ENCODE measurements around the gene DOK3.

Gene DOK3

GRCh38 chr5:177462021-177462670, 47.5 kb downstream of the DOK3 start:
- no peak for DNase-seq

DNA sequence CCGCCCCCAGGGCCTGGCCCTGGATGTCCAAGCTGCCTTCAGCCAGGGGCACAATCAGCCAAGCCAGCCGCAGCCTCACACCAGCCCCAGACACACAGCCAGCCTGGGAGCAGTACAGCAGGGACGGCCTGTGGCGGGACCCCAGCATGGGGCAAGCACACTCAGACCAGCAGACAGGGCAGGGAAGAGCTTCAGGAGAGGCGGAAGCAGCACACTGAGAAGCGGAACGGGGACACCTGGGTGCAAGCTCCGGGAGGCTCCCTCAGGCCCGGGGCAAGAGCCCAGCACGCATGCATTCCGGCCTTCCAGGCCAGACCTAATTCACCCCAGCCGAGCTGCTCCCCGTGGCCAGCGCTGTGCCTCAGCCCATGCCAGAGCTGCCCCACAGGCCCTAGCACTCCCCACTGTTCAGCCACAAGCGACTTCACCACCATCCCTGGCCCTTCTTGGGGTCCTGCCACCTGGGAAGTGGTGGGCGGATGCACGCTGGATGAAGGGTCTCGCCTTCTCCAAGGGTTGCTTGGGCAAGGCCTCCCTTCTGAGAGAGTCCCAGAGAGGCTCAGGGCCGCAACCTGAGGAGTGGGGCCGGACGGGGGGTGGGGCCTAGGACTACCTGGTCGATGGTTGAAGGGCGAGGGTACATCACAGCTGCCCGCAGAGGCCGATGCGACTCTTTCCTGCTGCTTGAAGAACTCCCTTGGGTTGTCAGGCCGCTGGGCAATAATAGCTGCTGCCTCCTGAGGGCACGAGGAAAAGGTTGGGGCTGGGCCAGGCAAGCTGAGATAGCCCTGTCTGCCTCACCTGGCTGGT, 49.6 kb downstream of the DOK3 start:
- no peak for DNase-seq

DNA sequence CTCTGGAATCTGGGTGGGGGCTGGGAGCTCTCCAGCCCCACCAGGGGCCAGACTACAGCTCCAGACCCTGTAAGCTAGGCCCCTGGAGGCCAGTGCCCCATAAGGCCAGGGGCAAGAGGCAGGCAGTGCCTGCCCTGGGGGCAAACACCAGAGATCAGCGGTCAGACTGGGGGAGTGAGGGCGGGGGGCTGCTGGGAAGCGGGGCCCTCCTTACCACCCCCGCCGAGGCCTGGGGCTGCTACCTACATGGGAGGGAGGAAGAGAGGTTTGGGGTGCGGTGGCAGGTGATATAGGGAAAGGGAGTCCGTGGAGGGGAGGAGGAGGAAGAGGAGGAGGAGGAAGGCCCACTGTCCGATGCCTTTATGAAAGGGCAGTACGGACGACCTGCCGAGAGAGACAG, 50.3 kb downstream of the DOK3 start:
- DNase-seq = no peak

GRCh38 chr5:177458912-177459350, 50.7 kb downstream of the DOK3 start:
- no peak for DNase-seq

- no peak for DNase-seq
Observed at GRCh38 chr5:177457852-177458681, 51.6 kb downstream of the DOK3 start.

DNA sequence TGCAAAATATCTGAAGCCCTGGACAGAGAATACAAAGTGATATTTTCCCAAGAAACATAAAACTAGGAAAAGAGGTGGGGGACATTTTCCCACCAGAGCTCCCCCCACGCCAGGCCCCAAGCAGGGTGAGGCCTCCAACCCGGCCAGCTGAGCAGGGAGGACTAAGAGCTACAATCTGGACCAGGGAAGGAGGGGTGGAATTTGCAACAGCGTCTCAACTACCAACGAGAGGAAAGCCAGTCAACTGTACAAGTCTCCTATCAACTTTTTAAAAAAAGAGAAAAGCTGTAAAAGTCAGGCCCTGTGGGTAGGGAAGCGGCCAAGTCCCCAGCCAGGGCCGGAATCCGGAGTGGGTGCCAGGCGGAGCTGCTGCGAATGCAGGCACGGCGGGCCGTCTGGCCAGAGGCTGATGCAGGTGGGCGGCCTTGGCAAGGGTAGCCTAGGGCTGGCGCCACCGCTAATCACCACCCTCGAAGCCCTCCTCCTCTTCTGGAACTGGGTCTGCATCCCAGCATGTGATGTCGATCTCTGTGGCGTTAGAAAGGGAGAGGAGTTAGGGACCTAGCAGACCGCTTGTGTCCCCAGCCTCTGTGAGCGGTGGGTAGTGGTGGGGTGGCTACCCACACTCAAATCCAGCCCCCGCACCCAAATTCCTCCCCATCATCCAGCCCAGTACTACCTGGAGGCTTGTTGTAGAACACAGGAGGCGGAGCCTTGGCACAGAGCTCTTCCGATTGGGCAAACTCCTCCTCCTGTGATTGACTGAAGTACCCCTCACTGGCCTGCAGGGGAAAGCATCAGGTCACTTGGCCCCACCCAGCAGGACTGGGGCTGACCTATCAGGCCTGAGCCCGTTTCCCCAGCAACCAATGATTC, 52.4 kb downstream of the DOK3 start:
- DNase-seq = peak; percentile 32

DNA sequence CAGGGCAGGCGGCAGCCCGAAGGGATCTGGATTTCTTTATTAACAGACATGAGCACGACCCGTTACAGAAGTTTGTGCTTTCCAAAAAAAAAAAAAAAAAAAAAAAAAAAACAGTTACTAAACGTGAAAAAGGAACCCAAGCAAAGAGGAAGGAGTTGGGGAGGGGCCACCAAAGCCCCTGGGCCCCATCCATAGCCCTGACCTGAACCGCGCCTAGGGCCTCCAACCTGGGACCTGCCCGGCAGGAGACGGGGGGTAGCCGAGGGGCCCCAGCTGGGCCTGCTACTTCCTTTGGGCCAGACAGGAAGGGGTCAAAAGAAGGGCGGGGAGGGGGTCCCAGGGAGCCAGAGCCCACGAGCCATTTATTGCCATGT, 53.0 kb downstream of the DOK3 start:
- DNase-seq = no peak

DNA sequence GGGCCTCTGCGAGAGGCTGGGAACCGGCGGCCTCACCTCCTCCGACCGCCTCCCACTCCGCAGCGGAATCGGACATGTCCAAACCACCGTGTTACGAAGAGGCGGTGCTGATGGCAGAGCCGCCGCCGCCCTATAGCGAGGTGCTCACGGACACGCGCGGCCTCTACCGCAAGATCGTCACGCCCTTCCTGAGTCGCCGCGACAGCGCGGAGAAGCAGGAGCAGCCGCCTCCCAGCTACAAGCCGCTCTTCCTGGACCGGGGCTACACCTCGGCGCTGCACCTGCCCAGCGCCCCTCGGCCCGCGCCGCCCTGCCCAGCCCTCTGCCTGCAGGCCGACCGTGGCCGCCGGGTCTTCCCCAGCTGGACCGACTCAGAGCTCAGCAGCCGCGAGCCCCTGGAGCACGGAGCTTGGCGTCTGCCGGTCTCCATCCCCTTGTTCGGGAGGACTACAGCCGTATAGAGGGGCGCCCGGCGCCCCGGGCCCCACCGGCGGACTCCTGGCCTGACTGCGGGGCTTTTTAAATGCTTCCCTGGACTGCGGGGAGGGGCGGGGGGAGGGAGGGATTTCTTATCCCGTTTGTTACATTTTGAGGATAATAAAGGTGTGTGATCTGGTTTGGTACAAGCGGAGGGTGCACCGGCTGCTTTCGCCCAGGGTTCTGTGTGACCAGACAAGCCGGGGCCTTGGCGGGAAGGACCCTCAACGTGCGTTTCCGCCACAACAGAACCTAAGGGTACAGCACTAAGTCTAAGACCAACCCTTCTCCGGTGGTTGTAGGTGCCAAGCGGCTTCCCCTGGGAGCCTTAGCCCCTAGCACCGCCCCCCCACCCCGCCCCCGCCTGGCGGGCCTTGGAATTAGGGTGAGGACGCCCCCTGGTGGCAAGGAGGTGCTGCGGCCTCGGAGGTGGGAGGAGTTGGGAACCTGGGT, 53.7 kb downstream of the DOK3 start:
- peak; percentile 96 for DNase-seq

- DNase-seq = peak; percentile 89
Observed at GRCh38 chr5:177455036-177455660, 54.5 kb downstream of the DOK3 start.

DNA sequence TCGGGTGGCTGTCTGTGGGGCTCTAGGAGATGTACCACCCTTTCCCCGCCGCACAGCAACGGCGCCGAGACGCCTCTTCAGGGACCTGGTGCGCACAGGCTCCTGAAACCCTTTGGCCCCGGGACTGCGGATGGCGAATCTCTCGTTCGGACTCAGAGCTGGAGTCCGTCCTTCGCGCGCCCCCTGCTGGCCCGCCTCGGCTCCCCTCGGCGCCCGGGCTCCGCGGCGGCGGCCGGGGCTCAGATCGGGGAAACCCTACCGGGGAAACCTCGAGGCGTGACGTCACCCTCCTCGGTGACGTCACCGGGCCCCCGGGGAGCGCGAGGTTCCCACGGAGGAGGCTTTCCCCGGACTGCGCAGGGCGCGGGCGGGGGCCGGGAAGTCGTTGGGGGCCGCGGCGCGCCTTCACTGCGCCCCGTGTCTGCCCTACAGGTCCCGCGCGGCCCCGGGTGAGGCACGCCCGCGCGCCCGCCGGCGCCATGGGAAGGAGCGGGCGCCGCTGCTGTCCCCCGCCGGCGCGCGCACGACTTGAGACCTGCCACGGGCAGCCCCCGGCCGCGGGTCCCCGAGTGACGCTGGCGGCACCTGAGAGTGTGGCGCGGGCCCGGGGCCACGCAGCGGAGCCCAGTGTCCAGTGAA, 55.1 kb downstream of the DOK3 start:
- peak; percentile 94 for DNase-seq

DNA sequence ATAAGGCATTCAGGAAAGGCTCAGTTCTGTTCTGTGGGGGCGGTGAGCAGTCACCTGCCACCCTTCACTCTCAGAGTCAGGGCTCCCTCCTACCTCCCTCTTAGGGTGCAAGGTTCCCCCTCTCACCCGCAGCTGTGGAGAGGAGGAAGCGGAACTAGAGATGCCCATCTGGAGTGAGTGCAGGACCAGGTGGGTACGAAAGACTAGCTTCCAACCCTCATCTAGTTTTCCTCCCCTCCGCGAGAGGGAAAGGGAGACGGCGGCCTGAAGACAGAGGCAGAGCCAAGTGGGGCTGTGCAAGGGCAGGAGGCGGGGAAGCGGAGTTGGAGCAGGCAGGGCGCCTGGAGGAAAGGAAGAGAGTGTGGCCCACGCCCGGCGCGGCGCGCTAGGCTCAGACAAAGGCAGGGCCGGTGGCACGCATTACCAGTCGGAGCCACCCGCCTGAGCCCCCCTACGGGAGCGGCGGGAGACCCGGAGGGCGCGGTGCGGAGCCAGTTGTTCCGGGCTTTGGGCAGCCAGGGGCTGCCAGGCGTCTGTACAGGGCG, 55.7 kb downstream of the DOK3 start:
- DNase-seq = no peak

GRCh38 chr5:177452688-177453638, 56.7 kb downstream of the DOK3 start:
- DNase-seq = no peak
